Kidney epithelial cell (primary cell): ENCODE measurements around the gene OSBPL2. TPM values are rescaled to one million over a fixed set of nuclear protein-coding genes. Genes with fewer than 3 reads are reported as not detected.

ENCODE experiments used
- DNase-seq: peaks from one replicate; pipeline ENCODE4 v3.0.0-alpha.2; 2010; ENCODE audit warnings: low read depth
- H3K27me3 ChIP-seq: 2 replicates; pipeline ENCODE4 v1.6.0; 2011; ENCODE audit warnings: low read length; ENCODE audit not compliant: control insufficient read depth, insufficient read depth
- H3K36me3 ChIP-seq: 2 replicates; pipeline ENCODE4 v1.5.1; 2011; ENCODE audit warnings: low read length; ENCODE audit not compliant: control insufficient read depth, insufficient read depth
- H3K4me3 ChIP-seq: 2 replicates; pipeline ENCODE4 v1.5.1; 2011; ENCODE audit warnings: low read depth, mild to moderate bottlenecking, control low read depth, low read length
- CTCF ChIP-seq: IDR thresholded peaks from 2 replicates; pipeline ENCODE4 v1.5.1; 2011; ENCODE audit warnings: mild to moderate bottlenecking, moderate library complexity, low read length, control low read depth, inconsistent platforms; ENCODE audit not compliant: insufficient read depth, poor library complexity, severe bottlenecking
- total RNA-seq: library from RNA; depleted of rRNA; stranded (reverse); fragments of >200 nt; gene quantifications from 2 replicates; pipeline ENCODE4 v1.2.3, GENCODE V29; 2015

Gene OSBPL2
- total RNA-seq, 1 donor from 2014 or later: 26.5 TPM

GRCh38 chr20:62227591-62227976 is 10.7 kb upstream of the OSBPL2 start:
- peaks cover 62% of the 10 kb centered on the region for H3K27me3 ChIP-seq
- no peak for DNase-seq
- no peaks in the 10 kb centered on the region for H3K36me3 ChIP-seq
- no peak overlapping the region for H3K4me3 ChIP-seq
- no peak for TF ChIP-seq CTCF

- peaks cover 55% of the 10 kb centered on the region for H3K27me3 ChIP-seq
- no peak for DNase-seq
- no peak overlapping the region for H3K4me3 ChIP-seq
- no peaks in the 10 kb centered on the region for H3K36me3 ChIP-seq
- no peak for TF ChIP-seq CTCF
These were observed 10.1 kb upstream of the OSBPL2 start for GRCh38 chr20:62227977-62228958.

GRCh38 chr20:62228982-62229545 is 9.3 kb upstream of the OSBPL2 start:
- H3K4me3 ChIP-seq: no peak overlapping the region
- DNase-seq: no peak
- H3K27me3 ChIP-seq: peaks cover 47% of the 10 kb centered on the region
- H3K36me3 ChIP-seq: no peaks in the 10 kb centered on the region
- no peak for TF ChIP-seq CTCF

GRCh38 chr20:62229667-62230066 is 8.7 kb upstream of the OSBPL2 start:
- H3K4me3 ChIP-seq: no peak overlapping the region
- H3K36me3 ChIP-seq: no peaks in the 10 kb centered on the region
- no peak for DNase-seq
- peaks cover 41% of the 10 kb centered on the region for H3K27me3 ChIP-seq
- TF ChIP-seq CTCF: no peak

GRCh38 chr20:62230276-62230675 is 8.0 kb upstream of the OSBPL2 start:
- no peaks in the 10 kb centered on the region for H3K36me3 ChIP-seq
- H3K27me3 ChIP-seq: peaks cover 39% of the 10 kb centered on the region
- no peak for TF ChIP-seq CTCF

More at GRCh38 chr20:62230276-62230675, 8.0 kb upstream of the OSBPL2 start:
- no peak for DNase-seq
- H3K4me3 ChIP-seq: no peak overlapping the region
